Measurements from ENCODE around the gene SMARCD3.
A peak's percentile ranks its signal among the peaks of the same experiment; 100 is the strongest.

SMARCD3 gene

GRCh38 chr7:151233804-151234203, 14.7 kb downstream of the SMARCD3 start:
- no peak for DNase-seq

GRCh38 chr7:151232917-151233701, 15.4 kb downstream of the SMARCD3 start:
- DNase-seq, result no peak

DNA sequence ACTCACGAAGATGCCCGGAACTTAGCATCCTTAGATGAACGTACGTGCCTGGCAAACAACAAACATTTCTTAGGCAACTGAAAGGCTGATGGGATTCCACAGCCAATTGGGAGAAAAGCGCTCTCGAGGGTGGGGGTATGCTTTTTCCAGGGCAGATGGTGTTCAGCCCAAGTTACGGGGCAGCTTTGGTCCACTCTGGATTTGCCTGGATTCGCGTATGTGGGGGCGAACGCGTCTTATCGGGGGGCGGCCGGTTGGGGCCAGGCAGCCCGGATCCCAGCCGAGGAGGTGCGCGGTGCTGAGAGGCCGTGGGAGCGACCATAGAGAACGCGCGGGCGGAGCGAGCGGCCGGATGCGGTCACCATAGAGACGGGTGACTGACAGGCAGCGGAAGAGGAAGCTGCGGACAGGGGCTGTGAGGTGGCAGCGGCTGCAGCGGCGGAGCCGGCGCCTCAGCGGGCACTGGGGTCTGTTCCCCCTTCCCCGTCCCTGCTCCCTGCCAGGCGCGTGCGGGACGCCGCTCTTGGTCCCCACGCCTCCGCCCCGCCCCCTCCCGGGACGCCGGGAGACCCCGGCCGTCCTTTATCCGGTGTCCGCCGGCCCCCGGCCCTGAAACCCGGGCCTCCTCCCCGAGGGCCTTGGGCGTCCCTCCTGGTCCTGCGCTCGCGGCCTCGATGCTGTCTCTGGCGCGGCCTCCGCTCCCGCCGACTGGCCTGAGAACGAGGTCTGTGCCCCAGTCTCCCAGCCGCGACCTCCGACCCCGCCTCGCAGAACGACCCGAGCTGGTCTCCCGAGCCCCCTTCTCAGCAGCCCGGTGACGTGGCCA, 16.2 kb downstream of the SMARCD3 start, which contains the start of gene CHPF2:
Gene CHPF2, plus strand, starts transcription at position 393 of the 826 bp plus-strand sequence. CDS start 1,529 bp downstream, outside the sequence.
- DNase-seq, result peak; percentile 71

DNA sequence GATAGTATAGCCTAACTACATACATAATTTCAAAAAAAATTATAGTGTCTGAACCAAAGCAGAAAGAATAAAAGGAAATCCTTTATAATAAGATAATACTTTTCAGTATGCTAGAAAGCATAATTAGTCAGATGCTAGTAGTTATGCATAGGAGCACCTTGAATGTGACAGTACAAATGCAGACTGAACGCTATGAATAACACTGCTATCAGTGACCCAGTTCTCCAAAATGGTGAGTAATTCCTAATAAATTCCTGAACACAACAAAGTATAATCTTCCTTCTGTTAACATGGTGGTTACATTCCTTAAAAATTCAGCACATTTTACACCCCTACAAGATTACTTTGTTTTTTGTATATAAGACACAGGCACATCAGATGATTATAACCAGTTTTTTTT, 17.4 kb downstream of the SMARCD3 start:
- no peak for DNase-seq

DNA sequence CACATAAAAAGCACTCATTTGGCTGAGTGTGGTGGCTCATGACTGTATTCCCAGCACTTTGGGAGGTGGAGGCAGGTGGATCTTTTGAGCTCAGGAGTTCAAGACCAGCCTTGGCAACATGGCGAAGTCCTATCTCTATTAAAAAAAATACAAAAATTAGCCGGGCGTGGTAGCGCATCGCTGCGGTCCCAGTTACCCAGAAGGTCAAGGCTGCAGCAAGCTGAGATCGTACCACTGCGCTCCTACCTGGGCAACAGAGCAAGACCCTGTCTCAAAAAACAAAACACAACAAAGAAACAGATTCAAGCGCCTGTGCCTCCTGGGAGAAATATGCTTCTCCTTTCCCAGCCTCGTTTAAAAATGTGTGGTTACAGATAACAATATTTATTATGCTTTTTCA, 19.2 kb downstream of the SMARCD3 start:
- no peak for DNase-seq

DNA sequence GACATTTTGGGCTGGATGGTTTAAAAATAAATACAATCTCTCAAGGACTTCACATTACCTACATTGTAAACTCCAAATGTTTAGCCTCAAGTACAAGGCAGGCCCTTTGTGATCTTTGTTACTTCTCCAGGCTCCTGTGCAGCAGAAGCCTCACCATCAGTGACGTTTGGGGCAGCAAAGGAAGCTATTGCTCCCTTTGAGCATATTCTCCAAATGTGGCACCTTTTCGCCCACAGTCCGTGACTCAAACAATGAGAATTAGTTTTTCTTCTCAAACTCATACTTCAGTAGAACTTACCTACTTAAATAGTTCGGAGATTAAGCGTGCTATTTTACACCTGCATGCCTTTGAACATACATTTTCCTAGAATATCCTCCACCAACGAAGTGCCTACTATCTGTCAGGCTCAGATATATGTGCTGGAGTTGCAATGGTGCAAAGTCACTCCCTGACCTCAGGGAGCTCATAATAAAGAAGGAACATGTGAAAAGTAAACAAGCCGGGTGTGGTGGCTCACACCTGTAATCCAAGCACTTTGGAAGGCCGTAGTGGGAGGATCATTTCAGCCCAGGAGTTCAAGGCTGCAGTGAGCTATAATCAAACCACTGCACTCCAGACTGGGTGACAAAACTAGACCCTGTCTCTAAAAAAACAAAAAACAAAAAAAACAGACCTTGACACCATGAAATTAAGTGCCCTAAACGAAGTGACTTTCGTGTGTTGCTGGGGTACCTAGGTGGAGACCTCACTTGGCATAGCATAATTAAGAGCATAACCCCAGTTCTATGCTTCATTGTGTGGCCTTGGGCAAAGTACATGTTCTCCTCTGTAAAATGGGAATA, 20.2 kb downstream of the SMARCD3 start:
- DNase-seq, result no peak

- peak; percentile 87 for DNase-seq
These were observed 21.4 kb downstream of the SMARCD3 start, which contains the start of gene ABCF2 for GRCh38 chr7:151226875-151227782. Gene ABCF2, minus strand, starts transcription at chr7:151227205. Its CDS starts 747 bp downstream, at chr7:151226458.

DNA sequence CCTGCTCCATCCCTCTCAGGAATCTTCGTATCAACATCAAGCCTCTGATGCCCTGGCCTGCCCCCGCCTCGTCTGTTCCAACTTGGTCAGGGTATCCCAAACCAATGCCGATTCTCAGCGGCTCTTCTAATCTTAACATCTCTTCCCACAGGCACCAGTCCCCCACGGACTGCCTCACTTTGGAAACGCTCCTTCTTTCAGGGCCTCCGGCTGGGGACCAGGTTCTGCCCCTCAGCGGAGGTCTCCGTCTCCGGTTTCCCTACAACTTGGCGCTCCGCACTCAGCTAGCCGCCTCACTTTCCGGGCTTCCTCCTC, 22.0 kb downstream of the SMARCD3 start:
- DNase-seq, result no peak

DNA sequence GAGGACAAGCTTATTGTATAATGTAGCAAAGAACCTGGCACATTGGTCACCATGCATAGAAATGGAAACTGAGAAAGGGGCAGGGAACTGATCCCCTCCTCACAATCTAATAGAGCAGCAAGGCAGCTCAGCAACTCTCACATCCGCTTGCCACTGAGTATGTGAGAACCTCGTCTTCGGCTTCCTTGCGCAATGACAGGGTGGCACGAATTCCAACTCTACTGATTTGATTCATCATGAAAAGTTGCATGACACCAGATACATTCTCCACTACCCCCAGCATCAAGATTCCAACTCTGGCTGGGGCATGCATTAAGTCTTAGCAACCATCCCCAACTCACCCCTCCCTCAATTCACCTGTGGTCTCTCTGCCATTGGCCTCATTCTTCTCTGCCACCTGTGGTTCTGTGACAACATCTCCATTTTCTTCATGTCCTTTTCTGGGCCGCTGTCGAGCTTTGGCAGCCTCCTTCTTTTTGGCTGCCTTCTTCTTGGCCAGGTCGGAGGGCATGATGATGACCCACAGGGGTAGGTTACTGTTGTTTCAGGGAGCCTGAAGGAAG, 22.5 kb downstream of the SMARCD3 start:
- no peak for DNase-seq

DNA sequence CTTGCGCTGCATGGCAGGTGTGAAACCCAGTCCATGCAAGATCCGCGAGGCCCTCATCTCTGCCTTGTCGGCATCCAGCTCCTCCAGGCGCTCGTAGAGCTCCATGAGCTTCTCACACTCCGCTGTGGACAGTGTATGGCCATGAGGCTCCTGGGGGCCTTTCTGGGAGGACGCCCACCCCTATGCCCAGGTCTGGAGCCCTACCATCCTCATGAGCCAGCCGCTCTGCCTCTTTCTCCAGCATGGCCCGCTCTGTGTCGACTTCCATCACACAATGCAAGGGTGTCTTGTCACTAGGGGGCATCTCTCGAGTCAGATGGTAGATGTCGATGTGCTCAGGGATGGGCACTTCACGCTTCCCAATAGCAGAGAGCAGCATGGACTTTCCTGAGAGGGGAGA, 24.8 kb downstream of the SMARCD3 start:
- DNase-seq, result no peak

GRCh38 chr7:151218170-151218569, 30.3 kb downstream of the SMARCD3 start:
- no peak for DNase-seq

- no peak for DNase-seq
These were observed 33.1 kb downstream of the SMARCD3 start for GRCh38 chr7:151215396-151215795.

GRCh38 chr7:151213826-151214225, 34.7 kb downstream of the SMARCD3 start:
- no peak for DNase-seq

DNA sequence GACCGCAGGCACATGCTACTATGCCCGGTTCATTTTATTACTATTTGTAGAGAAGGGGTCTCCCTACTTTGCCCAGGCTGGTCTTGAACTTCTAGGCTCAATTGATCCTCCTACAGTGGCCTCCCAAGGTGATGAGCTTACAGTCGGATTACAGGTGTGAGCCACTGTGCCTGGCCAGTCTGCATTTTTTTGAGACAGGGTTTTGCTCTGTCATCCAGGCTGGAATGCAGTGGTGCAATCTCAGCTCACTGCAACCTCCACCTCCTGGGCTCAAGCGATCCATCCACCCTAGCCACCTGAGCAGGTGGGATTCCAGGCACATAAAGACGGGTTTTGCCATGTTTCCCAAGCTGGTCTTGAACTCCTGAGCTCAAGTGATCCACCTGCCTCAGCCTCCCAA, 35.9 kb downstream of the SMARCD3 start:
- DNase-seq, result no peak

DNA sequence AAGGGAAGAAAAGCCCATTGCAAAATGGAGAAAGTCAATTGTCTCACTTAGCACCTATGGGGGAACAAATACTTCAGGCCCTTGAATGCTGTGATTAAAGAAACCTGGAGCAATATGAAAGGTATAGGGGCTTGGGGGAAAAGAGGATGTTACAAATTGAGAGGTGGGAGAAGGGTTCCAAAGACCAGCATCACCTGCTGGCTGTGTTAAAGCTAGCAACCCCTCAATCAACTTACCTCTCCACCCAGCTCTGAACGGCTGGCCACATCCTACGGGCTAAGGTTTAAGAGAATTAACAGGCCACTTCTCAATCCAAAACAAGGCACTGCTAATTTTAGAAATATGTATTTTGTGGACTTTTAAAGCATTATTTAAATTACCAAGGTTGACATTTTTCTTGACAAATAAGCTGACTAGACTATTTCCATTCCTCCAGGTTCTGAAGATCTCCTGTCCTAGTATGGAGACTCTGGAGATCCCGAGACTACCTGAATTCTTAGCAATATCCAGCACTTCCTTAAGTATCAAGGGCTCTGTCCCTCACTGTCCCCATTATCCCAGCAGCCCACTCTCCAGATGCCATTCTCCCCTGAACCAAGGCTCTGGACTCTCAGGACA, 37.2 kb downstream of the SMARCD3 start:
- DNase-seq, result no peak

GRCh38 chr7:151210087-151210854, 38.2 kb downstream of the SMARCD3 start, which contains the start of gene H2BK1:
Gene H2BK1, minus strand, starts transcription at chr7:151210488. Its CDS starts 170 bp downstream, at chr7:151210318.
- DNase-seq, result no peak

DNA sequence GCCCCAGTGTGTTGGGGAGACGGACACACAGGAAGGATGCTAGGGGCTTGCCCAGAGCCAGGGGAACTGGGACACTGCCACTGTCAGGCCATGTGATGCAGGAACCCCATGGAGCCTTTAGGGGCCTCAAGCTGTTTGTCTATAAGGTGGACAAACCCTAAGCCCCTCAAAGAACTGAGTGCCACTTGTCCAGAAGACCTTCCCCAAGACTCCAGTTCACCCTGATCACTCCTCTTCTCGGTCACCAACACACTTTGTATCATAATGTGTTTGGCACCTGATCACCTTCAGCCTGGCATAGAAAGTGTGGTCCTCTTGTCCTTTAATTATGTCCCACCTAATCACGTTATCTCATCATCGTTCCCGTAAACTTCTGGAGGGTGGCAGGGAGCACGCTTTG, 38.9 kb downstream of the SMARCD3 start:
- DNase-seq, result no peak

DNA sequence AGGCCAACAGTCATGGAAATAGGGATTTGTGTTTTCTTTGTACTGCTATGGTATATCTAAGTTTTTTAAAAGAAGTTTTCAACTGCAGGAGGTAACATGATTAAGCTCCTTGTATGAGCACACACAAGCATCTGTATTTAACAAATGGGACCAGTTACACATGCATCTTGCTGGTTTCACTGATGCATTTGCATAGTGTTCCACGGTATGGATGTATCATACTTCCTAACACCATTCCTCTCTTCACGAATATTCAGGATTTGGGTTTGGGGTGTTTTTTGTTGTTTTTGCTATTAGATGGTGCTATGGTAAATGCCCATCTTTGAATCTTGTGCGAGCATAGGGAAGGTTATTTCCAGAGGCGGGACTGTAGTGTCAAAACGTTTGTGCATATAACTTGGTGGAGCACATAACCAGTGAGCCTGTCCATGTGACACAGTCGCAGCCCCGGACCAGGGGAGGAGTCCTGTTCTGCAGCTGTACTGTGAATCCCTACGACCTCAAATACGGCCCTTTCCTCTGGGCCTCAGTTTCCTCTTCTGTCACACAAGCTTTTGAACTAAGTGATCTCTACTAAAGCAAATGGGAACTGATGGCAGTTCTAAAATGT, 40.1 kb downstream of the SMARCD3 start:
- DNase-seq, result no peak

DNA sequence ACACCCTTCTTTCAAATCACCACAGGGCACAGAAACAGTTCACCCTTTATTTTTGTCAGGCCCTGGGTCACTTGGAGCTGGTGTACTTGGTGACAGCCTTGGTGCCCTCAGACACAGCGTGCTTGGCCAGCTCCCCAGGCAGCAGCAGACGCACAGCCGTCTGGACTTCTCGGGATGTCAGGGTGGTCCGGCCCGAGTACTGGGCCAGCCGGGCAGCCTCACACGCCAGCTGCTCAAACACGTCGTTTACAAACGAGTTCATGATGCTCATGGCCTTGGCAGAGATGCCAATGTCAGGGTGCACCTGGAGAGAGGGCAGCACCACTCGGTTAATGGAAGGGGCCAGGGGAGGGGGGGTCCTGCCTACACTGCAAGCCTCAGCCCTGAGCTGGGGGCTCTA, 40.7 kb downstream of the SMARCD3 start:
- DNase-seq, result no peak

DNA sequence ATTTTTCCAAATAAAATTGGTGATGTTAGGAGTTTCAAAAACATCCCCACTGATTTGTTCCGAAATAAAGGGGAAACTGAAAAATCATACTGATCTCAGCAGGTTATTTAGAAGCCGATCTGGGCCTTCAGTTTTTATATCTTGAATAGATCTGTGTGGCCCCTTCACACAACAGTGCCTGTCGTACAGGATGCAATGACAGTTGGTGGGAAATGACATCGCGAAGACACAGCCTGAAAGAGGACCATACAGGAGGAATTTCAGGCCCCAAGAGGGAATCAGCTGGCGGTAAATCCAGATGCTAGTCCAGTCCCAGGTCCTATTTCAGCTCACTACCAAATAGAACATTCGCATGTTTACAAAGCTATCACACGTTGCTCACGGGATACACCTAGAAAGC, 41.2 kb downstream of the SMARCD3 start:
- DNase-seq, result no peak
